Activated CD4-positive, CD25-positive, alpha-beta regulatory T cell treated with anti-CD3 and anti-CD28 coated beads, Interleukin-2, amount 50 U/mL, for 72 hours (primary cell): ENCODE measurements around the gene MXD1.

Source experiments
- DNase-seq: peaks from one replicate; pipeline ENCODE4 v3.0.0; 2021

The MXD1 gene

DNA sequence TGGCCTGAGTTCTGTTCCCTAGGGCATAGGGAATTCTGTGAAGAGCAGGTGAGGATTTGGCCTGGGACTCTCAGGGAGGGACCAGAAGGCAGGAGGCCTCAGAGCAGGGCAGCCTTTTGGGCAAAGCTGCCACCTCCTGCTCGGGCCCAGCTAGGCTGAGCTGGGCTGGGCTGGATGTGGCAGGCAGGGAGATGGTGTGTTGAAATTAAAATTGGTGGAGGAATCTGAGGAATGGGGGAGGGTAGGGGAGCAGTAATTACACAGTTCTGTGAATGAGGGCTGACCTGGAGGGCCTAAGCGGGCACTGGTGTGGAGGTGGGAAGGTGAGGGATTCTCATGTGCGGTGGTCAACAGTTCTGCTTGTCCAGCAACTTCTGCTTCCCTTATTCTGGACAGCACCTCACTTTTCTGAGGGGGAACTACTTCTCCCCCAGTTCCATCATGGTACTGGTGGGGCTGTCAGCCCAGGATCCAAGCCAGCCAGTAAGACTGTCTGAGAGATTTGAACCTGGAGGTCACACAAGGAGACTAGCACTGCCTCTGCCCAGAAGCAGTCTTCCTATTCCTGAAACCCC is 68.6 kb downstream of the MXD1 start:
- no peak for DNase-seq

GRCh38 chr2:69985216-69985615 is 70.3 kb downstream of the MXD1 start:
- no peak for DNase-seq

- DNase-seq: no peak
Measured at GRCh38 chr2:69985688-69986087, 70.8 kb downstream of the MXD1 start.

DNA sequence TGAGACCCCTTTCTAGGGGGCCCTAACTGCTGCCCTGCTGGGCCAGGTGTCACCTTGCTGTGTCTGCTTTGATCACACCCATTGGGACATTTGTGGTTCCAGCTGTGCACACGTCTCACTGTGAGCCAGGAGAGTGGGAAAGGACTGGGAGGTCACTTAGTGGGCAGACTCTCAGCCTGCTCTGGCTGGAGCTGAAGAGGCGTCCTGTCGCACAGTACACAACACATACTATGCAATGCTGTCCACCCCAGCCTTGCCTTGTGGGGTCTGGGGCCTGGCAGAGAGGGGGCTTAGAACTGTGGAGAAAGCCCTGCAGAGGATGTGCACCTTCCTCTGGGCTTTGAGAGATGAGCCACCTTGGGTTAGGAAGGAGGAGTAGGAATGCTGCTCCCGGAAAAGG is 71.8 kb downstream of the MXD1 start:
- no peak for DNase-seq

GRCh38 chr2:69988086-69988635 is 73.3 kb downstream of the MXD1 start:
- DNase-seq: no peak

- DNase-seq: no peak
Measured at GRCh38 chr2:69989009-69989408, 74.1 kb downstream of the MXD1 start.

DNA sequence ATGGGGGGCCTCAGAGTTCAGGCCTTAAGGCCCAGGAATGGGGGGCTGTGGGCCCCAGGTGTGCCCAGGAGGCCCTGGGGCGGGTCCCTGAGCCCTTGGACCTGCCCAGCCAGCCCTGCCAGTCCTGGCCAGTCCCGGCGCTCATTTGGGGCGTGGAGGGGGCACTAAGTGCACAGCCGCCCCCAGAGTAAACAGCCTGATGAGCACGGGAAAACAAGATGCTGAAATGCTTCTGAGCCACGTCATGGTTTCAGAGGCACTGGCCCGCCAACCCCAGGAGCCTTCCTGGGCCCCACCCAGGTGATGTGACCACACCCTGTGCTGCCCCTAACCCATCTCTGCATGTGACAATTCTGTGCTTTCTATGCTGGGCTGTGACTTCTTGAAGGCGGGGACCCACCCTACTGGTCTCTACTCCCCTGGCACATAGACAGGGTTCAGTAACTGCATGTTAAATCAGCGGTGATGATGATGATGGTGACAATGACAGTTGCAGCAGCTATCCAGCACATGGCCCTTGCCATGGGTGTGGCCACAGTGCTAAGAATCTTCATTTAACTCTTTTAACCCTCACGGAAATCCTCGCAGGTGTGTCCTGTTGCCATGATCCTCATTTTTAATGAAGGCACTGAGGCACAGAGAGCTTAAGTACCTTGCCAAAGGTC is 74.7 kb downstream of the MXD1 start:
- no peak for DNase-seq
